HepG2 (cell line): ENCODE data around the gene DLG5. TPM values are rescaled to one million over a fixed set of nuclear protein-coding genes. Genes with fewer than 3 reads are reported as not detected.

Experiments used
- FIP1L1 ChIP-seq: fragments of 200-400 bp; formaldehyde crosslinking; IDR thresholded peaks from 2 replicates; pipeline ENCODE4 v1.6.1; 2018; ENCODE audit warnings: low read depth, mild to moderate bottlenecking, low read length, moderate library complexity, borderline replicate concordance; ENCODE audit not compliant: insufficient read depth
- HCFC1 ChIP-seq: fragments of 150-350 bp; IDR thresholded peaks from 2 replicates; pipeline ENCODE4 v1.6.1; 2014; ENCODE audit warnings: low read depth, low read length
- HNRNPH1 ChIP-seq: fragments of 200-400 bp; formaldehyde crosslinking; optimal IDR thresholded peaks from 2 replicates; pipeline ENCODE3; 2017; ENCODE audit warnings: mild to moderate bottlenecking, low read depth, low read length
- MYNN ChIP-seq: sonication (generic); formaldehyde crosslinking; IDR thresholded peaks from 2 replicates; pipeline ENCODE4 v1.4.0; 2020; ENCODE audit warnings: mild to moderate bottlenecking, low read depth, missing genetic modification reagents
- POLR2AphosphoS5 ChIP-seq: IDR thresholded peaks from 2 replicates; pipeline ENCODE4 v1.6.1; 2012; ENCODE audit warnings: low read depth, low read length
- RBM39 ChIP-seq: fragments of 200-400 bp; formaldehyde crosslinking; IDR thresholded peaks from one replicate; pipeline ENCODE4 v1.6.1; 2018; ENCODE audit warnings: antibody characterized with exemption, mild to moderate bottlenecking, low read depth, low read length; ENCODE audit not compliant: poor library complexity, severe bottlenecking
- ZEB1 ChIP-seq: IDR thresholded peaks from 2 replicates; pipeline ENCODE4 v1.6.1; 2012; ENCODE audit warnings: mild to moderate bottlenecking, low read depth, inconsistent platforms; ENCODE audit not compliant: insufficient replicate concordance
- ZFP90 ChIP-seq: sonication (generic); formaldehyde crosslinking; IDR thresholded peaks from 2 replicates; pipeline ENCODE4 v1.8.0; 2022; ENCODE audit warnings: missing genetic modification reagents, mild to moderate bottlenecking, inconsistent platforms, borderline replicate concordance
- ZNF468 ChIP-seq: sonication (generic); formaldehyde crosslinking; IDR thresholded peaks from 2 replicates; pipeline ENCODE4 v1.8.0; 2022; ENCODE audit warnings: mild to moderate bottlenecking, moderate library complexity, missing genetic modification reagents
- ZNF747 ChIP-seq: sonication (generic); formaldehyde crosslinking; IDR thresholded peaks from 2 replicates; pipeline ENCODE4 v1.8.1; 2023; ENCODE audit warnings: missing genetic modification reagents, mild to moderate bottlenecking, borderline replicate concordance
- ZNF776 ChIP-seq: sonication (generic); formaldehyde crosslinking; IDR thresholded peaks from 2 replicates; pipeline ENCODE4 v1.4.0; 2020; ENCODE audit warnings: mild to moderate bottlenecking, missing genetic modification reagents
- polyA plus RNA-seq, 8 experiments: library from polyadenylated mRNA; depleted of rRNA in 3 of 8; stranded (reverse) in 7 of 8; unstranded in 1 of 8; fragments of >200 nt; fragmentation: Illumina TruSeq in 4 of 8; extraction: Trizol in 4 of 8; gene quantifications; 2 replicates each; pipeline versions ENCODE4 v1.2.1 to v1.2.3, GENCODE V29; 2011 to 2016; ENCODE audit warnings: low read depth in 4 of 8, missing spikeins in 1 of 8, mixed read lengths in 1 of 8; ENCODE audit not compliant: insufficient read depth in 1 of 8
- total RNA-seq, 5 experiments: library from RNA; depleted of rRNA; stranded (reverse); fragments of >200 nt; fragmentation: Illumina TruSeq; extraction: Trizol; gene quantifications; 2 replicates each; pipeline ENCODE4 v1.2.3, GENCODE V29; 2016; ENCODE audit warnings: low read depth in 1 of 5
- TF ChIP-seq, protein P1 (sequence below): sonication (generic); formaldehyde crosslinking; IDR thresholded peaks from 2 replicates; pipeline ENCODE4 v1.5.0; 2020; ENCODE audit warnings: missing genetic modification reagents
- TF ChIP-seq, protein P2 (sequence below): sonication (generic); formaldehyde crosslinking; IDR thresholded peaks from 2 replicates; pipeline ENCODE4 v1.4.0; 2020; ENCODE audit warnings: mild to moderate bottlenecking, missing genetic modification reagents
- TF ChIP-seq, protein P3 (sequence below): sonication (generic); formaldehyde crosslinking; IDR thresholded peaks from 2 replicates; pipeline ENCODE4 v1.4.0; 2020; ENCODE audit warnings: missing genetic modification reagents, mild to moderate bottlenecking, borderline replicate concordance
- TF ChIP-seq, protein P4 (sequence below): sonication (generic); formaldehyde crosslinking; IDR thresholded peaks from 2 replicates; pipeline ENCODE4 v1.4.0; 2020; ENCODE audit warnings: missing genetic modification reagents

The DLG5 gene
- total and polyA plus RNA-seq, 2 of the 13 experiments (the other 11 are each of a cell fraction or from before 2014, with no cell fraction given), result 15.5 to 18.2 TPM

DNA sequence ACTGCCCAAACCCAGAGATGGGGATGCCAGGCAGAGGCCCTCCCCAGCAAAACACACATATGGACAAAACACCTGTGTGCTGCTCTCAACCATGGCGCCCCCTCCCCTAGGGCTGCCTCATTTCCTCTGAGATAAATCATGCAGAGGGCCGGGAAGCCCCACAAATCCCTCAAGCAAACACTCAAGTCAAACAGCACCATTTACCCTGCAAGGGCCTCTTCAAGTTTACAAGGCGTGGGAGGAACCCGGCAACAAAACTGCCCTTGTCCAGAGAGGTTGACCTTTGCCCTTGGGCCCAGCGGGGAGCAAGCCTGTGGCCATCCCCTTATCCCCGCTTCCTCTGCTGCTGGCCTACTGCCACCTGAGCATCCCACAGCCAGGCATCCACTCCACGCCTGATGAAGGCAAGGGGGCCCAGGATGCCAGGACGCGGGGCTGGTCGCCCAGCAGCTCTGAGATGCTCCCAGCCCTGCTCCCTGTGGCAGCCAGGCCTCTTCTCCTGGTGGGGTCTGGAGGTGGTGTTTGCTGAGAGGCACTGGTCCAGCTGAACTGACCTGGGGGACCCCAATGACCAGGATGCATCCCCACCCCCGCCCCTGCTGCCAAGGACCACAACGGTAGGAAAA lies 77.4 kb downstream of the DLG5 start (continued):
- TF ChIP-seq, protein P1, sequence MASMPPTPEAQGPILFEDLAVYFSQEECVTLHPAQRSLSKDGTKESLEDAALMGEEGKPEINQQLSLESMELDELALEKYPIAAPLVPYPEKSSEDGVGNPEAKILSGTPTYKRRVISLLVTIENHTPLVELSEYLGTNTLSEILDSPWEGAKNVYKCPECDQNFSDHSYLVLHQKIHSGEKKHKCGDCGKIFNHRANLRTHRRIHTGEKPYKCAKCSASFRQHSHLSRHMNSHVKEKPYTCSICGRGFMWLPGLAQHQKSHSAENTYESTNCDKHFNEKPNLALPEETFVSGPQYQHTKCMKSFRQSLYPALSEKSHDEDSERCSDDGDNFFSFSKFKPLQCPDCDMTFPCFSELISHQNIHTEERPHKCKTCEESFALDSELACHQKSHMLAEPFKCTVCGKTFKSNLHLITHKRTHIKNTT (CRISPR knock-in tag), result no peak
- TF ChIP-seq FIP1L1, result no peak
- TF ChIP-seq ZNF776 (CRISPR knock-in tag), result no peak
- TF ChIP-seq, protein P2, sequence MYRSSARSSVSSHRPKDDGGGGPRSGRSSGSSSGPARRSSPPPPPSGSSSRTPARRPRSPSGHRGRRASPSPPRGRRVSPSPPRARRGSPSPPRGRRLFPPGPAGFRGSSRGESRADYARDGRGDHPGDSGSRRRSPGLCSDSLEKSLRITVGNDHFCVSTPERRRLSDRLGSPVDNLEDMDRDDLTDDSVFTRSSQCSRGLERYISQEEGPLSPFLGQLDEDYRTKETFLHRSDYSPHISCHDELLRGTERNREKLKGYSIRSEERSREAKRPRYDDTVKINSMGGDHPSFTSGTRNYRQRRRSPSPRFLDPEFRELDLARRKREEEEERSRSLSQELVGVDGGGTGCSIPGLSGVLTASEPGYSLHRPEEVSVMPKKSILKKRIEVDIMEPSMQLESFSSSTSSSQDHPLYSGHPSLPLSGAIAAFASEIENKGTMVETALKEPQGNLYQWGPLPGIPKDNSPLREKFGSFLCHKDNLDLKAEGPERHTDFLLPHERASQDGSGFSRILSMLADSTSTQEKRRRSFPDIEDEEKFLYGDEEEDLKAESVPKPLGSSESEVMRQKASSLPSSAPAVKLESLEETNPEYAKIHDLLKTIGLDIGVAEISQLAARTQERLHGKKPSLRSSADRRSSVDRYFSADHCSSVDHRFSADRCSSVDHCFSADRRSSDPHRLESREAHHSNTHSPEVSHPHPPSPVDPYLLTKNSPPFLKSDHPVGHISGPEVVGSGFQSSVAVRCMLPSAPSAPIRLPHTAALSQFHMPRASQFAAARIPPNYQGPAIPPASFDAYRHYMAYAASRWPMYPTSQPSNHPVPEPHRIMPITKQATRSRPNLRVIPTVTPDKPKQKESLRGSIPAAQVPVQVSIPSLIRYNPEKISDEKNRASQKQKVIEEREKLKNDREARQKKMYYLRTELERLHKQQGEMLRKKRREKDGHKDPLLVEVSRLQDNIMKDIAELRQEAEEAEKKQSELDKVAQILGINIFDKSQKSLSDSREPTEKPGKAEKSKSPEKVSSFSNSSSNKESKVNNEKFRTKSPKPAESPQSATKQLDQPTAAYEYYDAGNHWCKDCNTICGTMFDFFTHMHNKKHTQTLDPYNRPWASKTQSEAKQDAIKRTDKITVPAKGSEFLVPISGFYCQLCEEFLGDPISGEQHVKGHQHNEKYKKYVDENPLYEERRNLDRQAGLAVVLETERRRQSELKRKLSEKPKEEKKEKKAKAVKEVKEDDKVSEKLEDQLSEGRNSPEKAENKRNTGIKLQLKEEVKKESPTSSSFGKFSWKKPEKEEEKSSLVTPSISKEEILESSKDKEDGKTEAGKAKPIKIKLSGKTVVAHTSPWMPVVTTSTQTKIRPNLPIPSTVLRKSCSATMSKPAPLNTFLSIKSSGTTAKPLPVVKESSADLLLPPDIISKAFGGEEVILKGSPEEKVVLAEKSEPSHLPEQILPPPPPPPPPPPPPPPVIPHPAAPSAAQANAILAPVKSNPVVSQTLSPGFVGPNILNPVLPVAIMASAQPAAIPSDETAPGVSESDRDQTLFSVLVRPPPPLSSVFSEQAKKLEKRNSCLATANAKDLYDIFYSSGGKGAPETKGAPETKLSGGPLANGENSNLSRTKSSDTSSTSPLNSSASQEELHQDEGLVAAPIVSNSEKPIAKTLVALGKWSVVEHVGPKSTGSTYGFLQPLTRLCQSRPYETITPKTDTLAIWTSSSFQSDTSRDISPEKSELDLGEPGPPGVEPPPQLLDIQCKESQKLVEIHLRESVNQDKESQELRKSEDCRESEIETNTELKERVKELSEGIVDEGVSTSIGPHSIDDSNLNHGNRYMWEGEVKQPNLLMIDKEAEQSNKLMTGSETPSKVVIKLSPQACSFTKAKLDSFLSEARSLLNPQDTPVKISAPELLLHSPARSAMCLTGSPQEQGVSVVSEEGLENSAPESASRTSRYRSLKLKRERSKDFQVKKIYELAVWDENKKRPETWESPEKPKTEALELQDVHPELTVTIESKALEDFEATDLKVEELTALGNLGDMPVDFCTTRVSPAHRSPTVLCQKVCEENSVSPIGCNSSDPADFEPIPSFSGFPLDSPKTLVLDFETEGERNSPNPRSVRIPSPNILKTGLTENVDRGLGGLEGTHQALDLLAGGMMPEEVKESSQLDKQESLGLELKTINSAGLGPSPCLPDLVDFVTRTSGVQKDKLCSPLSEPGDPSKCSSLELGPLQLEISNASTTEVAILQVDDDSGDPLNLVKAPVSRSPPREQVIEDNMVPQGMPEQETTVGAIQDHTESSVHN (CRISPR knock-in tag), result peak; percentile 78
- TF ChIP-seq, protein P3, sequence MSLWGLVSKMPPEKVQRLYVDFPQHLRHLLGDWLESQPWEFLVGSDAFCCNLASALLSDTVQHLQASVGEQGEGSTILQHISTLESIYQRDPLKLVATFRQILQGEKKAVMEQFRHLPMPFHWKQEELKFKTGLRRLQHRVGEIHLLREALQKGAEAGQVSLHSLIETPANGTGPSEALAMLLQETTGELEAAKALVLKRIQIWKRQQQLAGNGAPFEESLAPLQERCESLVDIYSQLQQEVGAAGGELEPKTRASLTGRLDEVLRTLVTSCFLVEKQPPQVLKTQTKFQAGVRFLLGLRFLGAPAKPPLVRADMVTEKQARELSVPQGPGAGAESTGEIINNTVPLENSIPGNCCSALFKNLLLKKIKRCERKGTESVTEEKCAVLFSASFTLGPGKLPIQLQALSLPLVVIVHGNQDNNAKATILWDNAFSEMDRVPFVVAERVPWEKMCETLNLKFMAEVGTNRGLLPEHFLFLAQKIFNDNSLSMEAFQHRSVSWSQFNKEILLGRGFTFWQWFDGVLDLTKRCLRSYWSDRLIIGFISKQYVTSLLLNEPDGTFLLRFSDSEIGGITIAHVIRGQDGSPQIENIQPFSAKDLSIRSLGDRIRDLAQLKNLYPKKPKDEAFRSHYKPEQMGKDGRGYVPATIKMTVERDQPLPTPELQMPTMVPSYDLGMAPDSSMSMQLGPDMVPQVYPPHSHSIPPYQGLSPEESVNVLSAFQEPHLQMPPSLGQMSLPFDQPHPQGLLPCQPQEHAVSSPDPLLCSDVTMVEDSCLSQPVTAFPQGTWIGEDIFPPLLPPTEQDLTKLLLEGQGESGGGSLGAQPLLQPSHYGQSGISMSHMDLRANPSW (CRISPR knock-in tag), result peak; percentile 89; the same call in 1 of the 2 replicates
- TF ChIP-seq ZNF747 (CRISPR knock-in tag), result no peak
- no peak for TF ChIP-seq HNRNPH1
- no peak for TF ChIP-seq HCFC1
- no peak; the same call in 1 of the 2 replicates for TF ChIP-seq ZFP90 (CRISPR knock-in tag)
- TF ChIP-seq ZEB1, result no peak
- TF ChIP-seq MYNN (CRISPR knock-in tag), result no peak
- no peak for TF ChIP-seq POLR2AphosphoS5
- TF ChIP-seq, protein P4, sequence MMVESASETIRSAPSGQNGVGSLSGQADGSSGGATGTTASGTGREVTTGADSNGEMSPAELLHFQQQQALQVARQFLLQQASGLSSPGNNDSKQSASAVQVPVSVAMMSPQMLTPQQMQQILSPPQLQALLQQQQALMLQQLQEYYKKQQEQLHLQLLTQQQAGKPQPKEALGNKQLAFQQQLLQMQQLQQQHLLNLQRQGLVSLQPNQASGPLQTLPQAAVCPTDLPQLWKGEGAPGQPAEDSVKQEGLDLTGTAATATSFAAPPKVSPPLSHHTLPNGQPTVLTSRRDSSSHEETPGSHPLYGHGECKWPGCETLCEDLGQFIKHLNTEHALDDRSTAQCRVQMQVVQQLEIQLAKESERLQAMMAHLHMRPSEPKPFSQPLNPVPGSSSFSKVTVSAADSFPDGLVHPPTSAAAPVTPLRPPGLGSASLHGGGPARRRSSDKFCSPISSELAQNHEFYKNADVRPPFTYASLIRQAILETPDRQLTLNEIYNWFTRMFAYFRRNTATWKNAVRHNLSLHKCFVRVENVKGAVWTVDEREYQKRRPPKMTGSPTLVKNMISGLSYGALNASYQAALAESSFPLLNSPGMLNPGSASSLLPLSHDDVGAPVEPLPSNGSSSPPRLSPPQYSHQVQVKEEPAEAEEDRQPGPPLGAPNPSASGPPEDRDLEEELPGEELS, result peak; percentile 97
- TF ChIP-seq RBM39, result peak; percentile 81
- no peak for TF ChIP-seq ZNF468 (CRISPR knock-in tag)
